ENCODE measurements around the gene OR14I1.

OR14I1 gene

DNA sequence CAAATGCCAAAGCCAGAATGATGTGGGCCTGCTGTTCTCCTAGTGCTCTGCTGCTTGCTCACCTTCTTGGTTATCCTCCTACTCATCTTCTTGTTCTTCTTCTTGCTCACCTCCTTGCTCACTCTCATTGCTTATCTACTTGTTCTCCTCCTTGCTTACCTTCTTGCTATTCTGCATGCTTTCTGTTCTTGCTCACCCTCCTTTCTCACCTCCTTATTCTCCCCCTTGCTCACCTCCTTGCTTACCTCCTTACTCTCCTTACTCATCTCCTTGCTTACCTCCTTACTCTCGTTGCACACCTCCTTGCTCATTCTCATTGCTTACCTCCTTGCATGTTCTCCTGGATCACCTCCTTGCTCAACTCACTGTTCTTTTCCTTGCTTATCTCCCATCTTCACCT, at the start of gene OR14I1:
TSS of gene OR14I1 (minus strand) at position 53 of the 400 bp plus-strand sequence.
- DNase-seq = no peak

DNA sequence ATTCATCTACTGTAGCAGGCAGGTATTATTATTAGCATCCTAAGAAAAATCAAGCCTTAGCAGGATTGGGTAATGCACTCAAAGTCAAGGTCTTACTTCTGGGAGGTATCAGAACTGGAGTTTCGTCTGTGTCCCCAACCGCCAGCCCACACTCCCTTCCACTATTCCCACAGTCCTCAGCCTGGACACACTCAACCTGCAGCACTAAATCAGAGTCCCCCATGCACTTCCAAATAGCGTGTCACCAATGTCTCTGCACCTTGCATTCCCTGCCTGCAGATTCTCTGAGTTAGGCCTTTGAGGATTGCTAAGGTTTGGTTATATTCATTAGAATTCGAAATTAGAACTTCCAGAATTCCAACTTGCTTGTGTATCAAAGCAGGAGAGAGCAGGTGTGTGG, 49.1 kb upstream of the OR14I1 start:
- DNase-seq = no peak

DNA sequence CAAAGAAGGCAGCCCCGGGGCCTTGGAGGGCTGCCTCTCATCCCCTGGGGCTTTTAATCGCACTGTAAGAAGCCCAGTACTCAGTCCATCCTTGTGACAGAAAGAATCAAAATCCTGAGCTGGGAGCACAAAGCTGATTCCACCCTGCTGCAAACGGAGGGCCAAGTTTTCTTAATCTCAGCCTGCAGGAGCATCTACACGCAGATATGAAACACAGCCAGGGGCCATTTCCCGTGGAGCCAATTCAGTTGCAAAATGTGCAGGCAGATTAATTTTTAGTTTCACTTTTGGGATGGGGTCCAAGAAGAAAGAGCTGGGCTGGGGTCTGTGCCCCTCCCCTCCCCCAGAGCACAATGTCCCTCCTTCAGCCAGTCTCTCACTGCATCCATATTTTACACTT, 48.6 kb upstream of the OR14I1 start:
- DNase-seq = no peak

DNA sequence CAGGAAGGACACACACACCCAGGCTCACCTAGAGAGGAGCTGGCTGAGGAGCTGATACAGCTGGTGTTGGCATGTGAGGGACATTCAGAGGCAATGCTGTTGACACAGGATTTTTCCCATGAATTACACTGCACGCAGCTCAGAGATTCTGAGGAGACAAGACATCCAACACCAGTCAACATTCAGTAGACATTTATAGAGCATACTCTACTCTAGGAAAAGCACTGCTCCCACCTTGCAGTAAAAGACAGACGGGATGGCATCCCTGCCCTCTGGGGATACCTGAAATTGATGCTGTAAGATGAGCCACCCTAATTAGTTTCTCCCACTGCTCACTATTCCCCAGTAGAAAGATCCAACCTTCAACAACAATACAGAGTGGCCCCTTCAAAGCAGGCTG, 47.9 kb upstream of the OR14I1 start:
- DNase-seq = no peak

DNA sequence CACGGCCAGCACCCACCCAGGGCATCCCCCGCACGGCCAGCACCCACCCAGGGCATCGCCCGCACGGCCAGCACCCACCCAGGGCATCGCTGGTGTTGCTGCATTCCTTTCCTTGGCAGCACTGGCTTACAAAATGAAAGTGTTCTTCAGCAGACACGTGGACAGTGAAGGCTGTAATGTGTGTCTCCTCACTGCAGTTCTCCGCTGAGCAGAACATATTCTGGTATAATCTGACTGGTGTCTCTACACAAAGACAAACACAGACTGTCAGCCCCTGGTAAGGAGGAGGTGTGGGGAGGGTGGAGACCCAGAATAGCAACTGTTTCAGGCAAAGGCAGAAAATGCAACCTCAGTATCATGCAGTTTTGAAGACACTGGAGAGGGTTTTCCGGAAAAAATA, 45.6 kb upstream of the OR14I1 start:
- no peak for DNase-seq

DNA sequence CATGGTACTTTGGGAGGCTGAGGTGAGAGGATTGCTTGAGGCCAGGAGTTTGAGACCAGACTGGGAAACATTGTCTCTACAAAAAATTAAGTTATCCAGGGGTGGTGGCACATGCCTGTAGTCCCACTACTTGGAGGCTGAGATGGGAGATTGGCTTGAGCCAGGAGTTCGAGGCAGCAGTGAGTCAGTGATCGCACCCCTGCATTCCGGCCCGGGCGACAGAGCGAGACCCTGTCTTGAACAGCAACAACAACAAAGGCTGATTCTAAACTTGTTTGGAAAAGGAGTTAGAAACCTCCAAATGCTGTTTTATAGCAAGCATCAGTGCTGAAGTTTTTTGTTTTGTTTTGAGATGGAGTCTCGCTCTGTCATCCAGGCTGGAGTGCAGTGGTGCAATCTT, 38.3 kb upstream of the OR14I1 start:
- no peak for DNase-seq

DNA sequence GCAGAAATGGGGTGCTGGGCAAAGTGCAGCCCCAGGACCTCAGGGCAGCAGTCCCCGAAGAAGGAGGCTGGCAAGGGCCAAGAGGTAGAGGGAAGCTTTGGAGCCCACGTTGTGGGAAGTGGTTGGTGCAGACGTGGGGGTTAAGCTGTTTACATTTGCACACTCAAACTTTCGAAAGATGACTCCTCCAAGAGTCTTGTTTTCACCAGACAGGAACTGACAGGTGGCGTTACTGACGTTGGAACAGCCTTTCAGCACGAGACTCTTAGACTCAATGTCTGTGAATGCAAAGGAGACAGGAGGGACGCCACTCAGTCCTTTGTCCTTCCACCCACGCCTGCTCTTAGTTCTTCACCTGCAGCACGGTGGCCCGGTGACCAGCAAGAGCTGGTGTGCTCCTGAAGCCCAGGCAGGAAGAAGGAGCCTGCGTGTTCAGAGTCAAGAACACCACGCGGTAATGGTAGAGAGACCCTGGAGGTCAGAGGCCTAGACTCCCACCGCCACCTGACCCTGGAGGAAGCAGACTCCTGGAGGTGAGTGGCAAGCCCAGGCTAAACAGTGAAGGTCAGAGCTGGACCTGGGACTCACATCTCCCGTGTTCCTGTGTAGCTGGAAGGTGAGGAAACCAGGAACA, 37.1 kb upstream of the OR14I1 start:
- DNase-seq = no peak

DNA sequence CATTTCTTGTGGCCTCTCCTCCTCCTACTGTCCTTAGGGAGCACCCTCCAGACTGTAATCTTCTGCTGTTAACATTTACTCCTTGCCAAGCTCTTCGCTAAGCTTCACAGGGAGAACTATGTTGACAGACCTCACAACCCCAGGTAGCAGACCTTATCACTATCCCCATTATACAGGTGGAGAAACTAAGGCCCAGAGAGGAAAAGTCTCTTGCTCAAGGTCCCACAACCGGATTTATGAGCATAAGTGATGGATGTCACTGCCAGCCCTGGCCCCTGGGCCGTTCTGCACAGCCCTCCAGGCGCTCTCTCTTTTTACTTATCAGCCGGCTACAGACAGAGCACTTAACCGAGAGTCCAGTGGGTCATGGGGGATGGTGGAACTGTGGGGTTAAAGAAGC, 34.9 kb upstream of the OR14I1 start:
- no peak for DNase-seq

DNA sequence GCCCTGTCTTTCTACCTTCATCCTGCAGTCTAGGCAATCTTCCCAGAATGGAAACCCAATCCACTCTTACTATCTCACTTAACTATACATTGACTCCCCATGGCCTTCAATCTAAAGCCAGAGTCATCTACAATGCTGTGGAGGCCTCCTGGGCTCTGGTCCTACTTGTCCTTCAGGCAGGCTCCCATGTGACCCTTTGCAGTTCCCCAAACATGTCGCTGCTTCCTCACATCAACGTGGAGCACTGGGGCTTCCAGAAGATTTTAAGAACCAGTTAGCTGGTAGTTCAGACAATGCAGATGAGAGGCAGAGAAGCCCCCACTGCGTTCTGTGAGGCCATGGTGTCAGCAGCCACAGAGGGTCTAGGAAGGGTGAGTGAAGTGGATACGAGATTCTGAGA, 34.4 kb upstream of the OR14I1 start:
- DNase-seq = no peak

DNA sequence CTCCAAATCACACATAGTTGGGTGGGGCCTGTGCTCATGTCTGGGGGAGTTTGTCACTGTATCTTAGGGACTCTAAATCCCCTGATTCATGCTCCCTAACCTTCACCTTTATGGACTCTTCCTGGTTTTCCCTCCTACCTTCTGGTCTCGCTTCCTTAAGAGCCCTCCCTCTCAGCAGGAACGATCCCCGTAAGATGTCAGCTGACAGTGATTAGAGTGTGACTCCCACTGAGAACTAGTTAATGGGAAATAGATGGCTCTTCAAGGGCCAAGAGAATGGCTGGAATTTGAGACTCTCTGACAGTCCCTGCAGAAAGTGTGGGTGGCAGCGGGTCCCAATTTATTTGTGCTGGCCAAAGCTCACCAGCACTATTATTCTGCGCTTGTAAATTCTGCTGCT, 31.0 kb upstream of the OR14I1 start:
- DNase-seq = no peak

DNA sequence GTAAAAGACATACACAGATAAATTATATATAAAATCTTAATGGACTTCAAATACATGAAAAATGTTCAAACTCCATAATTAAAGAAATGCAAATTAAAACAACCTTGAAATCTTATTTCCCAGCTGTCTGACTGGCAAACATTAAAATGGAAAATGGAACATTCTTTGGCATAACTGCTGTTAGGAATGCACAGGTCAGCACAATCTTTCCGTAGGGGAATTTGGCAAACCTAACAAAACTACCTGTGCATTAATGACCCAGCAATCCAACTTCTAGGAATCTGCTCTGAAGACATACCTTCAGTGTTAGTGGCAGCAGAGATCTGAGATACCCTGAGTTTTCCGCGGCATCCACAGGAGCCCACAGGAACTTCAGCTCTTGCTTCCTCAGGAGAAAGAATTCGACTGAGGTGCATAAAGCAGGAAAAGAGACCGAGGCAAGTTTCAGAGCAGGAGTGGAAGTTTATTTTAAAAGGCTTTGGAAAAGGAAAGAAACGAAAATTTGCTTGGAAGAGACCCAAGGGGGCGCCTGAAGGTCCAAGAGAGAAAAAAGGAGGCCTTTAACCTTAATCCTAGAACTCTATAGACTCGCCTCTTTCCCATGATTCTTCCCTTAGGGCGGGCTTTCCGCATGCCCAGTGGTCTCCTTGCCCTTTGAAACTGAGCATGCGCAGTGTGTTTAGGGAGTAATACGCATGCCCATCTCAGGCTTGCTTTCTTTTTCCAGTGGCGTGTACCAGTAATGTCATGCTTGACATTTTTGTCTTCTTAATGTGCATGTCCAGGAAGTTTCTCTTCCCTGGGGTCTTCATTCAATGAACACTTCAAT, 28.2 kb upstream of the OR14I1 start:
- DNase-seq = no peak

DNA sequence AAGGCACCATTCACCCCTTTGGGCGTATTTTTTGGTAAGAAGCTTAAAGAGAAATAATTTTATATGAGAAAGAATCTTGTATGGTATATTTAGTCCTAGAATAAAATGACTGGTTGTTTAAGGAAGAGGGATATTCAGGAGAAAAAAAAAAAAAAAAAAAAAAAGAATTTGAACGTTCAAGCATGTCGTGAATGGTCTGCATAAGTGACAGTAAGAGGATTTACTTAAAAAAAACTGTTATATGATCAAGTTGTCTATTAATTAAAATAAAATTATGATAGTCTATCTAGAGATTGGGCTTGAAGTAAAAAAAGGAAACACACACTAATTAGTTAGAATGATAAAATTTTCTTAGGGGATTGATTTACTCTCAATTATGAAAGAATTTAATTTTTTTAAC, 11.7 kb upstream of the OR14I1 start:
- no peak for DNase-seq

DNA sequence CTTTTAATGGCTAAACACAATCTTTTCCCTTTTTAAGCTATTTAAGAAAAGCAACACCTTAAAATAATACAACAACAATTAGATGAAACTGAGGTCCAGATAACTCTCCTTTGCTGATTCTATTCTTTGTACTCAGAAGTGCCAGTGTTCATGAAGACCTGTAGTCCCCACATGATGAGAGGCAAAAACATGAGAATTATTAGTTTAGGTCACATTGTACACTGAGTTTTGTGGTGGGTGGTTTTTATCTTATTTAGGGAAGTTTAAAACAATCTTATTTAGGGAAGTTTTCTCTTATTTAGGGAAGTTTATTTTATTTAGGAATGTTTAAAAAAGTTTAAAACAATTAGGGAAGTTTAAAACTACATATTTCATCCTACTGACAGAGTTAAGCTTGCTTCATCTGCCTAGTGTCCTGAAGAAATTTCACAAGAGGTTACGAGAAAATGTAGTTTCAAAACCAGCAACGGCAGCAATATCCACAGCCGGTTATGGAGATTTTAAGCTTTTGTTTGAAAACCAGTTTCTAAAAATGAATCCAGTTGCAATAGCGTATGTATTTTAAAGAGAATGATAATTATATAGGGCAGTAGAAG, 7.8 kb upstream of the OR14I1 start:
- DNase-seq = no peak

DNA sequence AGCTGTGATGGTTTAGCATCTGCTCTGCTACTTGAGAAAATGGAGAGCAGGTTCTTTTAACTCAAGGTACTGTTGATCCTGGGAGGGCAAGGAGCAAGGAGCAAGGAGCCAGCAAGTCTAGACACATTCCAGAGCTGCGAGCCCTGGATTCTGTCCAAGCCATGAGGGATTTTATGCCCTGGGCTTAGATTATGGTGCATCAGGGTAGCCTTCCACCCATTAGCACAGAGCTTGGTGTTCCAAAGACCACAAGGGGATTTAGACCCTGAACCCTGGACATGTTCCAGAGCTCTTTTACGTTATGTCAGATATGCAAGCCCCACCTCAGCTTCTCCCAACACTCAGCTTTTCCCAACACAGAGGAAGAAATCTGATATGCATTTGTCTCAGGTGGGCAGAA, 2.0 kb upstream of the OR14I1 start:
- DNase-seq = no peak

DNA sequence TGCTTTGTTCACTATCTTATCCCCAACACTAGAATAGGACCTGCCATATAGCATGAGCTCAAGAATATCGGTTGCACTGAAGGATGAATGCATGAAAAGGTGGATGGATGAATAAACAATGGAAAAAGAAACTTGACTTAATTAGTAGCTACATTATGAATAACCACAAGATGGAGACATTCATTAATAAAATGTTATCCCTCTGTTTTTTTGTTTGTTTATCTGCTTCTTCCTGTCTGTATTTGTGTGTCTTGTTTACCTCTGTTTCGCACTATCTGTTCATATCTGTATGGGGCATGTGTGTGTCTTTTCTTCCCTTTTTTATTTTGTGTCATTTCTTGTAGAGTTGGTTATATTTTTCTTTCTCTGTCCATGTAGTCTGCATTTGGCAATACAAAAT, 1.1 kb upstream of the OR14I1 start:
- no peak for DNase-seq

DNA sequence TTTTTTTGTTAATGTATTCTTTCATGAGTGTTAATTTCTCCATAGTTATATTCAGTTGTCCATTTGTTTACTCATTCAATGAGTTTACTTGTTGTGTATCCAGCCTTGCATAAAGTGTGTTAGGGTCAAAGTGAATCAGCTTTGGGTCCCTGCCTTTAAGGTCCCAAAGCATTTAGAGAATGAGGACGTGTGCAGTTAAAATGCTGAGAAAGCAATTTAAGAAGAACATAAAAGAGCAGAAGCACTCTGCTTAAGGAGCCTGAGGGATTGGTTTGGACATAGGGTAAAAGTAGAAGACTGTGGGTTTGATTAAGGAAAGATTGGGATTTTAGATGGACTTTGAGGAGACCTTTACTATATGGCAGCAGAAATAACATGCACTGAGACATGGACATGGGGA, 3.5 kb downstream of the OR14I1 start:
- no peak for DNase-seq

DNA sequence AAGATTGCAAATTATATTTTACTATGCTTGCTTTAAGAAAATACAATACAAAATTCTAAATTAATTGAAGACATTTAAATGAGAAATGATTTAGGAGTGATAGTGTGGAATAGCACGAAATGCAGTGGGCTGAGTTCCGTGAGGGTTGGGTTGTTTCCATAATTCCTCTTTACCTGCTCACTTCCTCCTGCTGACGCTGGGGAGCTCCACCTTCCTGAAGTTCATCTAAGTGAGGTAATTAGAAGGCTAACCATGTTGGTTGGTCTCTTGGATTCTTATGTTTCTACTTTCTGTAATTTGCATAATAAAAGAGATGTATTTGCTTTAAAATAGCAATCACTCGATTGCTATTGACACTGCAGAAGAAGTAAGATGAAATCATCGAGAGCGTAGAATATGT, 4.7 kb downstream of the OR14I1 start:
- DNase-seq = no peak

DNA sequence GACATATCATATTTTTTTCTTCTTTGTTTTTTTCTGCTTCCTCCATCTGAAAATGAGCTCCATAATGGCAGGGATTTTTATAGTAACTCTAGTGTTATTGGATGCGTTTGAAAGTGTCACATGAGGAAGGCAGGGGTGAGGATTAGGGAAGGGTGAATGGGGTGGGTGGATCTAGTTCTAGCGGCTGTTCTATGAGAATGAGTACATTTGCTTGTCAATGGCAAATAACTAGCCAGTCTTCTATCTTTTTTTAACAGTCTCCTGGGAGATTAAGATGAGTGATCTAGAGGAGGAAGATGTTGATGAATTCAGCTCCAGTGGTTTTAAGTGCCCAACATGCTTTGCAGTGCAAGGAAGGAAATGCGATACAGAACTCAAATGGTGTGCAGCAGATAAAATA, 5.8 kb downstream of the OR14I1 start:
- no peak for DNase-seq

DNA sequence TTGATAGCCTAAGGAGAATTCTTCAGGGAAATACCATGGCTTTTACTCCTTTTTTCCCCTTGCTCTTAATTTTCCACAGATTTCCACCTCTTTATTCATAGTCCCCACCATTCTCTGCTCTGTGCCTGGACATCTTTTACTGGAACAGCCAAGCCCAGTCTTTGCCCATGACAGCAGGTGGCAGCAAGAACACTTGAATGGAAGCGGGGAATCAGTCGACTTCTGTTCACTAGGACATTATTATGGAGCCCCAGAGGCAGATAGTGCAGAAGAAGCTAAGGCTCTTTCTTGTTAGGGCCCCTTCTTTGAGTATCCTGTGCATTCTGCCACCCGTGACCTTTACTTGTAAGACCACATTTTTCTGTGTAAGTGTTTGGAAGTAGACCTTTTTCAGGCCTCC, 6.3 kb downstream of the OR14I1 start:
- peak; percentile 6 for DNase-seq

DNA sequence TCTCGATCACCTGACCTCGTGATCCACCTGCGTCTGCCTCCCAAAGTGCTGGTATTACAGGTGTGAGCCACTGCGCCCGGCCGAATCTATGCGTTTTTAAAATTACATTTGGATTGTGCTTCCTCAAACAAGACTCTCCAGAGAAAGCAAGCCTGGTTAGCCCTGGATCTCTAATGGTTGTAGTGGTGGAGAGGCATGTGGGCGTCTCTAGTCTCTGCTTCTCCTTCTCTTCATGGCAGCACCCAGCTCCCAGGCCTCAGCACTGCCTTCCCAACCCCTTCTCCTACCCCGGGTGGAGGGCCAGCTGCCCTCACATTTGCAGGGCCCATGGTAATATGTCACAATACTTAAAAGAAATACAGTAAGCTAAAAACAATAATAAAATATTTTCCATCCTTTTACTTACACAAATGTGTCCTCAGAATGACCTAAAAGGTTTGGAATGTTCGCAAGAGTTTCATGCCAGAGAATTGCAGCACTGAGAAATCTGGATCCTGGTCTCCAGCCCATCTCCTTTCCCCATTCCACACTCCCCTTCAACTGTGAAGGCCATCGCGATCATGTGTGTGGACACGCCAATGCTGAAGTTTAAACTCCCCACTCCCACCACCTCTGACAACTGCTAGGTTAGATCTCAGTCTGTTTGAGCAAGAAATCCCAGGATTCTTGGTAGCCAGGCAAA, 7.0 kb downstream of the OR14I1 start:
- peak; percentile 22 for DNase-seq

DNA sequence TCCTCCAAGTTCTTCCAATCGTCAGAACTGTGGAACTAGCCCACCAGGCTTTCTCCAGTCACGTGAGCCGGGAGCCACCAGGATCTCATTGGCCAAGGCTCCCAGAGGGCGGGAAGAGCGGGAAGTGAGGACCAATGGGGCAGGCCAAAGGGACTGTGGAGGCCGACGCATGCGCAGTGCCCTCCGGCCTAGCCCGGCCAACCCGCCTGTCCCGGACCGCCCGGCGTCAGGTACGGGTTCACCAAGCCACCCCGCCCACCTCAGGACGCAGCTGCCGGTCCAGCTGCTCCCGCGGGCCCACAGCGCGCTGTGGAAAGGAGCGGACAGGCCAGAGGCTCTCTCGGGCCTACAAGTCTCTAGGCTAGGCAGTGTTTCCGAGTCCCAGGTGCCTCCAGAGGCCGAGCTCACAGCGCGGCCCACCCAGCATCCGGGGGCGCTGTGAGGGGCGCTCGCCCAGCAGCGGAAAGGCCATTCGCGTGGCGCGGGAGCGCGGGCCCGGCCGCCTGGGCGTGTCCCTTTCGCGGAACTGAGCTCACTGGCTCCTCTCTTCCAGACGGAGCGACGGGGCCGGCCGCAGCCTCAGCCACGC, 10.9 kb downstream of the OR14I1 start:
- no peak for DNase-seq

DNA sequence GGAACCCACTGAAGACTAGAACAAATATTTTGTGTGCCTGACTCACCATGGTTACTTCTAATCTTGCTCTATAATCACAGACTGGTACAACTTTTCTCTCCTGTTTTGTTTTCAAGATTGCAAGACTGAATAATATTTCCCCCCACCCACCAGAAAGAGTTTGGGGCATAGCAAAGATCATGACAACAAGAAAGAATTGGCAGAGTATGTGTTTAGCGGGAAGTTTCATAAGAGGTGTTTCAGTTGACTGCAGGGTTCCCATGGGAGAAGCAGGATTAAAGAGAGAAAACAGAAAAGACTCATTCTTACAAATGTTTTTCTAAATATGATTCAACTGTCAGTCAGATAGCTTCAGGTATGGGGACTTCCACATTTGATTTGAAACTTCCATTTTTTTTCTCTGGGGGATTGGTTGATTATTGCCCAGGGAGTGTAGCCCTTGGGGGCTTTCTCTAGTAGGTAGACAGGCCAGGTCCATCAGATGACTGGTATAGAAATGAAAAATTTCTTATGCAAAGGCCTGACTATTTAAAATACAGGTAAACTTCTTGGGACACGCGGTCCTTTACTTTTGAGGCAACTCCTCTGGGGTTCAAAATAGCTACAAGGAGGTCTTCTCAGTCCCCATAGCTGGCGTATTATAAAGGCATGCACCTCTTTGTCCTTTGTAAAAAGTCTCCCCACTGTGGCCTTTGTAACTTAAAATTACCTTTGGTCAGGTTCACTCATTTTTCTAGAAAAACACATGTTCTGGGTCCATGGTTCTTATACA, 13.9 kb downstream of the OR14I1 start:
- DNase-seq = no peak

DNA sequence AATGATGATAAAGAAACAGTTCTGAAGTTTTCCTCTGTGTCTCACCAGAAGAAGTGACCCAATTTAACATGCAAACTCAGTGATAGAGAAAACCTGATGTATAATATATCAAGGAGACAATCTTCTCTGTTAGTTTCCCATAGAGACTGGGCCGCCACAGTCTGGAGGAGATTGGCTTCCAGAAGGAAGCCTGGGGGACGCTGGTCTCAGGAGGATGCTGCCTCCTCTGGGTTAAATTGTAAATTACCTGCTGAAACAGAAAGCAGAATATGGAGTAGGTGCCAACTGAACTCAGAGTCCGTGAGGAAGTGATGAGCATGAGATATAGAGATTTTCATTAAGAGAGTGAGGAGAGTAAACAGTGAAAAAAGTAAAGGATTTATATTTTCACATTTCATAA, 15.8 kb downstream of the OR14I1 start:
- no peak for DNase-seq

All from EL (cell line).